Breast epithelium (tissue), 4 donors: ENCODE measurements around the gene EMC6. TPM values are rescaled to one million over a fixed set of nuclear protein-coding genes. Genes with fewer than 3 reads are reported as not detected.

Source experiments
- DNase-seq, 2 donors: peaks; one replicate each; pipeline ENCODE4 v3.0.0-alpha.2; 2019; ENCODE audit warnings: low spot score in 2 of 2
- H3K27ac ChIP-seq, 2 donors: fragments of 200-600 bp; sonication (generic) in 1 of 2; one replicate each; pipeline ENCODE4 v1.5.1; 2016 to 2019; ENCODE audit warnings: mild to moderate bottlenecking in 1 of 2
- H3K27me3 ChIP-seq, 2 donors: fragments of 200-600 bp; sonication (generic) in 1 of 2; one replicate each; pipeline versions ENCODE4 v1.5.1 to v1.6.0; 2017 to 2019; ENCODE audit warnings: control low read depth in 1 of 2, mild to moderate bottlenecking in 1 of 2
- H3K36me3 ChIP-seq: fragments of 200-600 bp; one replicate; pipeline ENCODE4 v1.5.1; 2019
- H3K4me1 ChIP-seq, 2 donors: fragments of 200-600 bp; sonication (generic); one replicate each; pipeline ENCODE4 v1.5.1; 2016 to 2019; ENCODE audit warnings: control low read depth in 1 of 2
- H3K4me3 ChIP-seq, 3 donors: fragments of 200-600 bp; sonication (generic); 1 replicate in 2 of 3; 2 replicates in 1 of 3; pipeline ENCODE4 v1.5.1; 2016 to 2019; ENCODE audit warnings: mild to moderate bottlenecking in 3 of 3, moderate library complexity in 2 of 3
- H3K9me3 ChIP-seq, 2 donors: fragments of 200-600 bp; sonication (generic) in 1 of 2; one replicate each; pipeline ENCODE4 v1.5.1; 2016 to 2019; ENCODE audit warnings: control low read depth in 1 of 2
- CTCF ChIP-seq, 3 donors: fragments of 450-650 bp; IDR thresholded peaks; one replicate each; pipeline ENCODE4 v1.5.1; 2016 to 2017; ENCODE audit warnings: antibody characterized with exemption in 3 of 3, mild to moderate bottlenecking in 3 of 3, moderate library complexity in 3 of 3
- POLR2A ChIP-seq: fragments of 450-650 bp; IDR thresholded peaks from one replicate; pipeline ENCODE4 v1.6.1; 2016; ENCODE audit warnings: antibody characterized with exemption, mild to moderate bottlenecking, moderate library complexity
- POLR2AphosphoS5 ChIP-seq, 3 donors: sonication (generic); formaldehyde crosslinking; IDR thresholded peaks; one replicate each; pipeline ENCODE4 v1.6.1; 2017; ENCODE audit warnings: antibody characterized with exemption in 3 of 3
- intact Hi-C: fragments of 100-400 bp; cut with DNase I; formaldehyde crosslinking; loops from one replicate; pipeline ENCODE4 v1.15.1; 2023; ENCODE audit warnings: low total_unique reads
- total RNA-seq, 3 donors: library from RNA; depleted of rRNA; stranded (reverse); fragments of >200 nt; gene quantifications; one replicate each; pipeline ENCODE4 v1.1.0, GENCODE V29; 2016

EMC6 gene
- total RNA-seq, 3 donors from 2014 or later, result 12.5 to 19.0 (median 15.1) TPM

GRCh38 chr17:3656755-3657587 is 11.6 kb upstream of the EMC6 start:
- Histone ChIP-seq H3K27me3 (no peaks in the 10 kb centered on the region), H3K4me1 (peaks cover 0 to 5% of the 10 kb centered on the region in 2 donors), H3K9me3 (no peaks in the 10 kb centered on the region), H3K4me3 (no peak overlapping the region), H3K27ac (no peak overlapping the region), H3K36me3 (no peaks in the 10 kb centered on the region)
- TF ChIP-seq POLR2AphosphoS5 (IDR thresholded peaks at IDR 0.05) (no peak), POLR2A (no peak), CTCF (IDR thresholded peaks at IDR 0.05) (no peak)
- no peak for DNase-seq
- intact Hi-C loops, result no loop called here

- Histone ChIP-seq H3K4me3 (no peak overlapping the region), H3K9me3 (no peaks in the 10 kb centered on the region), H3K36me3 (no peaks in the 10 kb centered on the region), H3K27ac (no peak overlapping the region), H3K27me3 (no peaks in the 10 kb centered on the region), H3K4me1 (peaks cover 0 to 5% of the 10 kb centered on the region in 2 donors)
- intact Hi-C loops, result no loop called here
- no peak for DNase-seq
- no peak for TF ChIP-seq CTCF (IDR thresholded peaks at IDR 0.05)
- no peak for TF ChIP-seq POLR2A
- no peak for TF ChIP-seq POLR2AphosphoS5 (IDR thresholded peaks at IDR 0.05)
These were observed 11.1 kb upstream of the EMC6 start for GRCh38 chr17:3657588-3657869.

DNA sequence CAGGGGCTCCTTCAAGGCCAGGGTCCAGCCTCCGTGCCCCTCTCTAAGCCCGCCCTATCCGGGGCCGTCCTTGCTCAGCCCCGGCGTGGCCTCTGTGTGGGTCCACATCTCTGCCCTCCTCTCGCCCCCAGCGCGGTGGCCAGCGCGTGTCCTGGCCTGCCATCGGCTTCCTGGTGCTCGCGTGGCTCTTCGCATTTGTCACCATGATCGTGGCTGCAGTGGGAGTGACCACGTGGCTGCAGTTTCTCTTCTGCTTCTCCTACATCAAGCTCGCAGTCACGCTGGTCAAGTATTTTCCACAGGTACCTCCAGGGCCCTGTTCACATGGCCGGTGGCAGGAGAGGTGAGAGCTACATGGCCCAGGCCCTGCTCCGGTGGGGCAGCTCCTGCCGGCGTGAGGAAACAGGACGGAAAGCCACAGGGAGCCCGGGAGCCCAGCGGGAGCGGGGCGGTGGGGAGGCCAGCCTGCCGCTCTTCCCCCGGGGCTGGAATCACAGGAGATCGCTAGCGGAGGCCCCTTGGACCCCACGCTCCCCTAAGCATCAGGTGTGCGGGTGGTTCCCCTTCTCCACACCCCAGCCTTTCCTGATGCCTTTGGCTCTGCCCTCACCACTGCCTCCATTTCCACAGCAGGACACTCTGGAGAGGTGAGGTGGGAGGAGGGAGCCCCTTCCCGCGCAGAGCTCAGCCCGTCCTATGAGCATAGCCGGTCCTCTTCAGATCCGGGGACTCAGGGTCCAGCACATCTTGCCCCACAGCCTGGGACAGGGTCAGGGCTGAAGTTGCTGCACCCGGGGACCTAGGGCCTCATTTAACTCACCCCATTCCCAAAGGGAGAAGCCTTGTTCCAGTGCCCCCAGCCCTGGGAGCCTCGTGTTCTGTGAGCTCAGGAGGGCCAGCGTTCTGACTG is 10.5 kb upstream of the EMC6 start:
- peaks cover 0 to 5% of the 10 kb centered on the region in 2 donors for H3K4me1 ChIP-seq
- peak overlapping the region; percentile 68 to 80 for H3K27ac ChIP-seq
- H3K4me3 ChIP-seq, result no peak overlapping the region
- intact Hi-C loops, result no loop called here
- no peak for DNase-seq
- no peaks in the 10 kb centered on the region for H3K9me3 ChIP-seq
- no peaks in the 10 kb centered on the region for H3K27me3 ChIP-seq
- no peaks in the 10 kb centered on the region for H3K36me3 ChIP-seq
- TF ChIP-seq CTCF (IDR thresholded peaks at IDR 0.05) (no peak), POLR2AphosphoS5 (IDR thresholded peaks at IDR 0.05) (no peak), POLR2A (no peak)

DNA sequence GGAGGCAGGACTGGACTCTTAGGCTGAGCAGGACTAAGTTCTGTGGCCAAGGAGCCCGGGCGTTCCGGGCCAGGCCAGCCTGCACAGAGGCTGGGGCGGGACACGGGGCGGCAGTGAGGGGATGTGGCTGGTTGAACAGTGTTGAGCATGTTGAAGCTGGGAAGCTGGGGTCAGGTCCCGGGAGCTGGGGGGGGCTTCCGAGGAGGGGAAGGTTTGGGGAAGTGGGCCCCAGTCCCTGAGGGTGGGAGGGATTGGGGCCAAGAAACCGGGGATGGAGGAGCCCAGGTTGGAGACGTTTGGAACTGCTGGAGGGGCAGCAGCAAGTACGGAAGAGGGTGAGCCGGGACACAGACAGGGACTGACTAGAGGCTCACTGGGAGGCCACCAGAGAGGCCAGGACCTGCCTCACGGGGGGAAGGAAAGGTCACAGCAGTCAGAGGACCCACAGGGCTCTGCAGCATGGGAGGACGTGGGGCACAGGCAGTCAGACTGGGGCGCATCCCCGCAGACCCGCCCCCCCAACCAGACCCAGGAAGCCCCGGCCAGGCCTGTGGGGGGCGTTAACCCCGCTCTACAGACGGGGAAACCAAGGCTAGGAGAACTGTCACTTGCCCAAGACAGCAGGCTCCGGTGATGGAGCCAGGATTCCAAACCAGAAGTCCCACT is 9.7 kb upstream of the EMC6 start:
- no peaks in the 10 kb centered on the region for H3K9me3 ChIP-seq
- TF ChIP-seq POLR2A (no peak), POLR2AphosphoS5 (IDR thresholded peaks at IDR 0.05) (no peak), CTCF (IDR thresholded peaks at IDR 0.05) (no peak)
- H3K36me3 ChIP-seq, result no peaks in the 10 kb centered on the region
- intact Hi-C loops, result no loop called here
- H3K27me3 ChIP-seq, result no peaks in the 10 kb centered on the region
- no peak overlapping the region for H3K4me3 ChIP-seq
- peaks cover 0 to 5% of the 10 kb centered on the region in 2 donors for H3K4me1 ChIP-seq
- peak overlapping the region; percentile 68 to 80 for H3K27ac ChIP-seq
- DNase-seq, result no peak
